ENCODE data around the gene GGTLC3.
"Not testable (repeated sequence)": the region's sequence is repeated elsewhere in the genome, so short reads cannot be mapped to it uniquely, and the experiment has no call there.

GGTLC3 gene

GRCh38 chr22:18518061-18518460, at the start of gene GGTLC3:
GGTLC3 (minus strand) TSS chr22:18518161; CDS start chr22:18517897, 264 bp downstream.
- DNase-seq (ENCODE audit: low spot score), result not testable (repeated sequence)

GRCh38 chr22:18560099-18560974, 42.4 kb upstream of the GGTLC3 start:
- DNase-seq (ENCODE audit: low spot score), result not testable (repeated sequence)

GRCh38 chr22:18558939-18559338, 41.0 kb upstream of the GGTLC3 start:
- DNase-seq (ENCODE audit: low spot score), result not testable (repeated sequence)

- DNase-seq (ENCODE audit: low spot score), result not testable (repeated sequence)
These were observed 40.6 kb upstream of the GGTLC3 start for GRCh38 chr22:18558516-18558915.

GRCh38 chr22:18554280-18555256, 36.6 kb upstream of the GGTLC3 start:
- not testable (repeated sequence) for DNase-seq (ENCODE audit: low spot score)

- not testable (repeated sequence) for DNase-seq (ENCODE audit: low spot score)
These were observed 35.1 kb upstream of the GGTLC3 start for GRCh38 chr22:18552839-18553597.

GRCh38 chr22:18551046-18551445, 33.1 kb upstream of the GGTLC3 start:
- DNase-seq (ENCODE audit: low spot score), result not testable (repeated sequence)

GRCh38 chr22:18549458-18550179, 31.7 kb upstream of the GGTLC3 start:
- not testable (repeated sequence) for DNase-seq (ENCODE audit: low spot score)

GRCh38 chr22:18544615-18545014, 26.7 kb upstream of the GGTLC3 start:
- not testable (repeated sequence) for DNase-seq (ENCODE audit: low spot score)

- not testable (repeated sequence) for DNase-seq (ENCODE audit: low spot score)
These were observed 25.4 kb upstream of the GGTLC3 start for GRCh38 chr22:18543400-18543799.

GRCh38 chr22:18539994-18540393, 22.0 kb upstream of the GGTLC3 start:
- not testable (repeated sequence) for DNase-seq (ENCODE audit: low spot score)

- DNase-seq (ENCODE audit: low spot score), result not testable (repeated sequence)
These were observed 16.4 kb upstream of the GGTLC3 start for GRCh38 chr22:18534315-18534714.

GRCh38 chr22:18533633-18534032, 15.7 kb upstream of the GGTLC3 start:
- DNase-seq (ENCODE audit: low spot score), result not testable (repeated sequence)

GRCh38 chr22:18529416-18530145, 11.6 kb upstream of the GGTLC3 start:
- DNase-seq (ENCODE audit: low spot score), result not testable (repeated sequence)

- DNase-seq (ENCODE audit: low spot score), result not testable (repeated sequence)
These were observed 10.8 kb upstream of the GGTLC3 start for GRCh38 chr22:18528597-18529415.

- not testable (repeated sequence) for DNase-seq (ENCODE audit: low spot score)
These were observed 10.0 kb upstream of the GGTLC3 start, which contains the start of gene TMEM191B for GRCh38 chr22:18527752-18528596. TMEM191B (plus strand) TSS chr22:18527802; CDS start chr22:18527981, 179 bp downstream.

- DNase-seq (ENCODE audit: low spot score), result not testable (repeated sequence)
These were observed 5.4 kb upstream of the GGTLC3 start for GRCh38 chr22:18523328-18523727.

- not testable (repeated sequence) for DNase-seq (ENCODE audit: low spot score)
These were observed 4.8 kb upstream of the GGTLC3 start for GRCh38 chr22:18522762-18523161.

Measured in germinal center (tissue), 1 donor.